ENCODE measurements around the gene ZNG1E.
"Not testable (repeated sequence)": the region's sequence is repeated elsewhere in the genome, so short reads cannot be mapped to it uniquely, and the experiment has no call there.

DNA sequence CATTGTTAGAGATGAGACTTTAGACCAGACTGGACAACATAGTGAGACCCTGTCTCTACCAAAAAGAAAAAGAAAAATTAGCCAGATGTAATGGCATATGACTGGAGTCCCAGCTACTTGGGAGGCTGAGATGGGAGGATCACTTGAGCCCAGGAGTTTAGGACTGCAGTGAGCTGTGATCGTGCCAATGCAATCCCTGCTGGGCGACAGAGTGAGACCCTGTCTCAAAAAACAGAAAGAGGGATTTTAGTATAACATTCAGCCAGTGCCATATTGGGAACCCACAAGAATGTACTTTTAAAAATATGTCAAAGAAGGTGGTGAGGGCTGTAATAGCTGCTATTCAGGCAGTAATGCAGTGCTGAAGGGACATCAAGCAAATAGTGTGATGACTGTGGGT lies 2.1 kb upstream of the ZNG1E start:
- TF ChIP-seq, protein P1, sequence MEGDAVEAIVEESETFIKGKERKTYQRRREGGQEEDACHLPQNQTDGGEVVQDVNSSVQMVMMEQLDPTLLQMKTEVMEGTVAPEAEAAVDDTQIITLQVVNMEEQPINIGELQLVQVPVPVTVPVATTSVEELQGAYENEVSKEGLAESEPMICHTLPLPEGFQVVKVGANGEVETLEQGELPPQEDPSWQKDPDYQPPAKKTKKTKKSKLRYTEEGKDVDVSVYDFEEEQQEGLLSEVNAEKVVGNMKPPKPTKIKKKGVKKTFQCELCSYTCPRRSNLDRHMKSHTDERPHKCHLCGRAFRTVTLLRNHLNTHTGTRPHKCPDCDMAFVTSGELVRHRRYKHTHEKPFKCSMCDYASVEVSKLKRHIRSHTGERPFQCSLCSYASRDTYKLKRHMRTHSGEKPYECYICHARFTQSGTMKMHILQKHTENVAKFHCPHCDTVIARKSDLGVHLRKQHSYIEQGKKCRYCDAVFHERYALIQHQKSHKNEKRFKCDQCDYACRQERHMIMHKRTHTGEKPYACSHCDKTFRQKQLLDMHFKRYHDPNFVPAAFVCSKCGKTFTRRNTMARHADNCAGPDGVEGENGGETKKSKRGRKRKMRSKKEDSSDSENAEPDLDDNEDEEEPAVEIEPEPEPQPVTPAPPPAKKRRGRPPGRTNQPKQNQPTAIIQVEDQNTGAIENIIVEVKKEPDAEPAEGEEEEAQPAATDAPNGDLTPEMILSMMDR (conservative IDR thresholded peaks at IDR 0.05 in 1 of 2, IDR thresholded peaks at IDR 0.05 in 1 of 2; ENCODE audit: low read depth in 1 of 2, low read length in 2 of 2), result not testable (repeated sequence)
- not testable (repeated sequence) for TF ChIP-seq EZH2 (IDR thresholded peaks at IDR 0.05; ENCODE audit: low read length, missing control alignments)

Data from fibroblast of lung (primary cell).